Measurements from ENCODE around the gene INSM2. TPM values are rescaled to one million over a fixed set of nuclear protein-coding genes. Genes with fewer than 3 reads are reported as not detected.

INSM2 gene
- total RNA-seq, 1 experiment from 2014 or later = not detected

DNA sequence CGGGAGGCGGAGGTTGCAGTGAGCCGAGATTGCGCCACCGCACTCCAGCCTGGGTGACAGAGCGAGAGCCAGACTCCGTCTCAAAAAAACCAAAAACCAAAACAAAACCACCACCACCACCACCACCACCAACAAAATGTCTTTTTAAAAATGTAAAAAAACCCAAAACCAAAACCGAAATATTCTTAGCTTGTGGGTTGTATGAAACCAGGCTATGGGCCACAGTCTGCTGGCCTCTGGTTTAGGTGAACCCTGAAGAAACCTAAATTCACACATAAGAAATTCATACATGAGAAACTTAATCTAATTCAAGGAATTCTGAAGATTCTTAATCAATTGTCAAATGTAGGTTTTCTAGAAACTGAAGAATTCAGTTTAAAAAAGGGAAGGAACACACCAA lies 37.6 kb downstream of the INSM2 start:
- Histone ChIP-seq H3K4me1 (ENCODE audit: insufficient read depth, low read length, poor library complexity, severe bottlenecking) (peaks cover 2% of the 10 kb centered on the region), H3K27ac (ENCODE audit: low read depth, low read length, poor library complexity, severe bottlenecking) (no peak overlapping the region), H3K27me3 (replicated peaks; ENCODE audit: insufficient read depth, low read depth, low read length, poor library complexity) (no peaks in the 10 kb centered on the region), H3K4me3 (ENCODE audit: low read depth, low read length, poor library complexity, severe bottlenecking) (no peak overlapping the region), H3K36me3 (ENCODE audit: insufficient read depth, low read length, poor library complexity, severe bottlenecking) (no peaks in the 10 kb centered on the region), H3K9me3 (ENCODE audit: low read depth, low read length, poor library complexity, severe bottlenecking) (no peaks in the 10 kb centered on the region)
- no peak for DNase-seq (ENCODE audit: low spot score)
- BruUV-seq (replicated peaks) = no TSS peak
- no peak for TF ChIP-seq EZH2 (IDR thresholded peaks at IDR 0.05; ENCODE audit: borderline replicate concordance, low read depth, low read length, poor library complexity, severe bottlenecking)
- TF ChIP-seq, protein P1, sequence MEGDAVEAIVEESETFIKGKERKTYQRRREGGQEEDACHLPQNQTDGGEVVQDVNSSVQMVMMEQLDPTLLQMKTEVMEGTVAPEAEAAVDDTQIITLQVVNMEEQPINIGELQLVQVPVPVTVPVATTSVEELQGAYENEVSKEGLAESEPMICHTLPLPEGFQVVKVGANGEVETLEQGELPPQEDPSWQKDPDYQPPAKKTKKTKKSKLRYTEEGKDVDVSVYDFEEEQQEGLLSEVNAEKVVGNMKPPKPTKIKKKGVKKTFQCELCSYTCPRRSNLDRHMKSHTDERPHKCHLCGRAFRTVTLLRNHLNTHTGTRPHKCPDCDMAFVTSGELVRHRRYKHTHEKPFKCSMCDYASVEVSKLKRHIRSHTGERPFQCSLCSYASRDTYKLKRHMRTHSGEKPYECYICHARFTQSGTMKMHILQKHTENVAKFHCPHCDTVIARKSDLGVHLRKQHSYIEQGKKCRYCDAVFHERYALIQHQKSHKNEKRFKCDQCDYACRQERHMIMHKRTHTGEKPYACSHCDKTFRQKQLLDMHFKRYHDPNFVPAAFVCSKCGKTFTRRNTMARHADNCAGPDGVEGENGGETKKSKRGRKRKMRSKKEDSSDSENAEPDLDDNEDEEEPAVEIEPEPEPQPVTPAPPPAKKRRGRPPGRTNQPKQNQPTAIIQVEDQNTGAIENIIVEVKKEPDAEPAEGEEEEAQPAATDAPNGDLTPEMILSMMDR (conservative IDR thresholded peaks at IDR 0.05; ENCODE audit: low read depth, low read length) = no peak
- intact Hi-C loops (cut with micrococcal nuclease; ENCODE audit: unreplicated experiment) = no loop called here
- ChIA-PET POLR2A (ENCODE audit: low non-redundant PET) (no interaction called here), CTCF (no interaction called here)

DNA sequence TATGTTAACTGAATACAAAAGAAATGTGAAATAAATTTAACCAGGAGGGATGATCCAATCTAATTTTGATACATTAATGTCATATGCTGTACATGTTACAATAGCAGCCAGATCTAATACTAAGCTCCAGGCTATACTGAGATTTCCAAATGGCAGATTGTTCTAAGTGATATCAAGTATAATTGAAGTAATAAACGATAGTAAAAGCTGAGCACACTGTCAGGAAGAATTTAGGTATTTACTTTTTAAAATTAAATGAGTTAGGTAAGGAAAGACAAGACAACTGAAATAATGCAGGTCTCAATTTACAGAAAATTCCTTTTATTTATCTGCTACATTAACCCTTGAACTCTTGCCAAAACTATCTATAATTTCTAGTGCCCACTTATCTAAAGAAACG lies 39.9 kb downstream of the INSM2 start:
- TF ChIP-seq EZH2 (IDR thresholded peaks at IDR 0.05; ENCODE audit: borderline replicate concordance, low read depth, low read length, poor library complexity, severe bottlenecking) = no peak
- TF ChIP-seq, protein P1 (conservative IDR thresholded peaks at IDR 0.05; ENCODE audit: low read depth, low read length) = no peak
- peaks cover 9% of the 10 kb centered on the region for H3K4me1 ChIP-seq (ENCODE audit: insufficient read depth, low read length, poor library complexity, severe bottlenecking)
- ChIA-PET POLR2A (ENCODE audit: low non-redundant PET) (no interaction called here), CTCF (no interaction called here)
- DNase-seq (ENCODE audit: low spot score) = no peak
- H3K27me3 ChIP-seq (replicated peaks; ENCODE audit: insufficient read depth, low read depth, low read length, poor library complexity) = no peaks in the 10 kb centered on the region
- BruUV-seq (replicated peaks) = no TSS peak
- no peaks in the 10 kb centered on the region for H3K36me3 ChIP-seq (ENCODE audit: insufficient read depth, low read length, poor library complexity, severe bottlenecking)
- H3K9me3 ChIP-seq (ENCODE audit: low read depth, low read length, poor library complexity, severe bottlenecking) = no peaks in the 10 kb centered on the region
- H3K4me3 ChIP-seq (ENCODE audit: low read depth, low read length, poor library complexity, severe bottlenecking) = no peak overlapping the region
- no peak overlapping the region for H3K27ac ChIP-seq (ENCODE audit: low read depth, low read length, poor library complexity, severe bottlenecking)
- intact Hi-C loops (cut with micrococcal nuclease; ENCODE audit: unreplicated experiment) = no loop called here

DNA sequence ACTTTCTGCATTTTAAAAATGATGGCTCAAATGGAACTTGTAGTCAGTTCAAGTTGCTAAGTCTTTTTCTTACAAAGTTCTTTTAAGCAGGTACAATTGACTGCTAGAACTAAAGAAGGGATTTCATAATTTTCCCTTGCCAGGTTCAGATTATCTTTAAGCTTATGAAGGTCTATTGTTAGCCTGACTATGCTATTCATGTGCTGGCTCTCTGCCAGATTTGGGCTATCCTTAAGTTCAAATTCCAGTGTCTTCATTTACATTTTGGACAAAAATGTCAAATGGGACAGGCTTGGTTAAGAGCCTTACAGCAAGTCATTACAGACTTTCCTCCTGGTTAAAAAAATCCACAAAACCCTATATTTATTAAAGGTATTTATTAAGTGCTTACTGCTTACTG lies 42.3 kb downstream of the INSM2 start:
- Histone ChIP-seq H3K36me3 (ENCODE audit: insufficient read depth, low read length, poor library complexity, severe bottlenecking) (no peaks in the 10 kb centered on the region), H3K27ac (ENCODE audit: low read depth, low read length, poor library complexity, severe bottlenecking) (no peak overlapping the region), H3K9me3 (ENCODE audit: low read depth, low read length, poor library complexity, severe bottlenecking) (no peaks in the 10 kb centered on the region), H3K4me3 (ENCODE audit: low read depth, low read length, poor library complexity, severe bottlenecking) (no peak overlapping the region), H3K27me3 (replicated peaks; ENCODE audit: insufficient read depth, low read depth, low read length, poor library complexity) (no peaks in the 10 kb centered on the region), H3K4me1 (ENCODE audit: insufficient read depth, low read length, poor library complexity, severe bottlenecking) (peaks cover 9% of the 10 kb centered on the region)
- no TSS peak for BruUV-seq (replicated peaks)
- intact Hi-C loops (cut with micrococcal nuclease; ENCODE audit: unreplicated experiment) = no loop called here
- ChIA-PET CTCF (no interaction called here), POLR2A (ENCODE audit: low non-redundant PET) (interaction anchor here (0.7 kb wide), 1 partner anchor 152 kb away, joined by 3 read pairs; no protein-coding TSS in a partner anchor)
- TF ChIP-seq, protein P1 (conservative IDR thresholded peaks at IDR 0.05; ENCODE audit: low read depth, low read length) = no peak
- no peak for TF ChIP-seq EZH2 (IDR thresholded peaks at IDR 0.05; ENCODE audit: borderline replicate concordance, low read depth, low read length, poor library complexity, severe bottlenecking)
- DNase-seq (ENCODE audit: low spot score) = peak; percentile 39
